HG03280 (cell line): ENCODE measurements around the gene ZNF331.

Source experiments
- ATAC-seq: cut with Tn5 transposase; IDR thresholded peaks from one replicate; pipeline ENCODE4 v1.9.1; 2021; ENCODE audit warnings: mild to moderate bottlenecking, moderate library complexity; ENCODE audit not compliant: unreplicated experiment

The ZNF331 gene

DNA sequence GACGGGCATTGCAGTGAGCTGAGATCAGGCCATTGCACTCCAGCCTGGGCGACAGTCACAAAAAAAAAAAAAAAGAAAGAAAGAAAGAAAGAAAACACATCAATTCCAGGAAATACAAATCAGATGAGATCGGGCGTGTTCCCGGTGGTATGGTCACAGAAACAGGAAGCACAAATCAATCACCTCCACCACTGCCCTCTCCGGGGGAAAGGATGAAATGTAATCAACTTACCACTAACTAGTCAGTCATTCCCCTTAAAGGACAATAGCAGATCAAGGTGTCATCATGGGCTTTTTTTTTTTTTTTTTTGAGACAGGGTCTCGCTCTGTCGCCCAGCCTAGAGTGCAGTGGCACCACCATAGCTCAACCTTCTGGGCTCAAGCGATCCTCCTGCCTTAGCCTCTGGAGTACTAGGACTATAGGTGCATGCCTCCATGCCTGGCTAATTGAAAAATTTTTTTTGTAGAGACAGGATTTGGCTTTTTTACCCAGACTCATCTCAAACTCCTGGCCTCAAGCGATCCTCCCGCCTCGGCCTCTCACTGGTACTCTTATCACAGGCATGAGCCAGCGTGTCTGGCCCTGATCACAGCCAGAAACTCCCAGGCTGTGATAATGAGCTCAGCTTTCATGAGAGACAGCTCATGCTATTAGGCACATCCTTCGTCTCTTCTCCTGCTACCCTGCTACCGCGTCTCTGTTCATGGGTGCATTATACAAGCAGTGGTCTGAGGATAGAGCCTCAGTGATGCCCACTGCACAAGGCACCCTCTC, 87.0 kb downstream of the ZNF331 start:
- ATAC-seq: no peak

GRCh38 chr19:53626486-53626885, 88.5 kb downstream of the ZNF331 start:
- no peak for ATAC-seq

GRCh38 chr19:53626976-53627375, 89.0 kb downstream of the ZNF331 start:
- ATAC-seq: no peak
